ENCODE results near the gene ACAN. TPM values are rescaled to one million over a fixed set of nuclear protein-coding genes. Genes with fewer than 3 reads are reported as not detected.

The ACAN gene
- total and polyA plus RNA-seq, 10 of the 15 experiments (the other 5 are each of a cell fraction or from before 2014, with no cell fraction given) = not detected

GRCh38 chr15:88905576-88905975 lies 102.3 kb downstream of the ACAN start:
- TF ChIP-seq KLF5 (IDR thresholded peaks at IDR 0.05; ENCODE audit: partially characterized antibody) (no peak), RAD51 (IDR thresholded peaks at IDR 0.05) (no peak), ZZZ3 (IDR thresholded peaks at IDR 0.05; ENCODE audit: control insufficient read depth, insufficient read length, low read depth) (no peak), NFYB (IDR thresholded peaks at IDR 0.05; ENCODE audit: insufficient read depth, low read depth, low read length) (no peak), PKNOX1 (IDR thresholded peaks at IDR 0.05) (no peak), CUX1 (IDR thresholded peaks at IDR 0.05; ENCODE audit: insufficient replicate concordance, low read depth, low read length) (no peak), IRF4 (IDR thresholded peaks at IDR 0.05; ENCODE audit: low read depth, low read length) (no peak), ATF7 (IDR thresholded peaks at IDR 0.05; ENCODE audit: low read depth) (no peak), SMAD1 (IDR thresholded peaks at IDR 0.05; ENCODE audit: low read depth, partially characterized antibody) (no peak), SP1 (IDR thresholded peaks at IDR 0.05; ENCODE audit: low read depth, low read length) (no peak), USF2 (IDR thresholded peaks at IDR 0.05; ENCODE audit: borderline replicate concordance, low read depth, low read length) (no peak), ZBED1 (IDR thresholded peaks at IDR 0.05; ENCODE audit: borderline replicate concordance) (no peak)
- in situ Hi-C loops (cut with MboI) (loop anchor here (5.0 kb wide), 1 partner anchor 112 kb away; no protein-coding TSS in a partner anchor), intact Hi-C loops (cut with micrococcal nuclease; ENCODE audit: unreplicated experiment) (loop anchor here (2.0 kb wide), 1 partner anchor 77 kb away; no protein-coding TSS in a partner anchor)
- FAIRE-seq = no peak
- H3K4me3 ChIP-seq = no peak overlapping the region
- H3K4me2 ChIP-seq (ENCODE audit: control insufficient read depth, insufficient read depth) = no peak overlapping the region
- H2AFZ ChIP-seq (ENCODE audit: control insufficient read depth, low read depth, low read length) = no peak overlapping the region
- 0 out of 2 replicates have a peak, but pooled peaks cover 5% of the 10 kb centered on the region for H4K20me1 ChIP-seq (ENCODE audit: control insufficient read depth, insufficient read depth)
- WGBS (ENCODE audit: insufficient coverage, insufficient replicate concordance, low lambda C conversion rate, missing lambda C conversion rate) = 29% methylated on average over 10 of the region's 11 CpGs
- no peak for DNase-seq (ENCODE audit: low read depth, low spot score)
- SMC1A ChIA-PET (ENCODE audit: uncharacterized antibody, unreplicated experiment) = interaction anchor here (0.7 to 2.4 kb wide), 20 partner anchors 10 to 281 kb away, joined by 3 to 32 read pairs (median 6); partner anchors contain the start of gene ABHD2
- H3K79me2 ChIP-seq (ENCODE audit: control insufficient read depth, insufficient read depth, low read length) = no peaks in the 10 kb centered on the region
- RAD21 ChIA-PET (ENCODE audit: unreplicated experiment) = interaction anchor here (0.7 to 3.1 kb wide), 16 partner anchors 38 to 281 kb away, joined by 3 to 34 read pairs (median 5); partner anchors contain the start of gene ABHD2
- CTCF ChIA-PET = interaction anchor here (0.6 to 5.5 kb wide), 41 partner anchors 9 to 1000 kb away, joined by 3 to 116 read pairs (median 6); partner anchors contain the start of gene HAPLN3
- H3K9me3 ChIP-seq (replicated peaks; ENCODE audit: control insufficient read depth, insufficient read depth, low read length) = no peaks in the 10 kb centered on the region
- H3K36me3 ChIP-seq (ENCODE audit: control insufficient read depth in 2 of 2, insufficient read depth in 2 of 2, low read length in 1 of 2) = no peaks in the 10 kb centered on the region
- H3K27me3 ChIP-seq (replicated peaks in 1 of 2; ENCODE audit: control insufficient read depth in 2 of 2, insufficient read depth in 2 of 2, low read length in 1 of 2) = no peaks in the 10 kb centered on the region; a peak in 1 of 4 replicates
- no peak overlapping the region for H3K9ac ChIP-seq (ENCODE audit: control insufficient read depth, insufficient read depth, low read length)
- BruUV-seq (replicated peaks) = no TSS peak
- H3K27ac ChIP-seq (ENCODE audit: control insufficient read depth, insufficient read depth) = no peak overlapping the region
- POLR2A ChIA-PET = no interaction called here
- H3K4me1 ChIP-seq (ENCODE audit: control insufficient read depth, insufficient read depth, low read length) = no peaks in the 10 kb centered on the region
- no peak for ATAC-seq

Data from GM12878 (cell line).